WERI-Rb-1 (cell line): Measurements from ENCODE around the gene FOXE1.

Experiments used
- DNase-seq: peaks from one replicate; pipeline ENCODE4 v3.0.0-alpha.2; 2020
- H3K27ac ChIP-seq: fragments of 250-450 bp; sonication (Bioruptor Pico); 2 replicates; pipeline ENCODE4 v1.5.1; 2020; ENCODE audit warnings: mild to moderate bottlenecking, moderate library complexity
- H3K27me3 ChIP-seq: fragments of 250-450 bp; sonication (Bioruptor Pico); 2 replicates; pipeline ENCODE4 v1.5.1; 2021; ENCODE audit warnings: mild to moderate bottlenecking, low read depth, moderate library complexity; ENCODE audit not compliant: insufficient read depth, severe bottlenecking
- H3K36me3 ChIP-seq: fragments of 250-450 bp; sonication (Bioruptor Pico); 2 replicates; pipeline ENCODE4 v1.5.1; 2020; ENCODE audit warnings: mild to moderate bottlenecking, moderate library complexity
- H3K4me3 ChIP-seq: 2 replicates; pipeline ENCODE4 v1.5.1; 2011; ENCODE audit warnings: low read depth, mild to moderate bottlenecking, control low read depth, low read length
- H3K9me3 ChIP-seq: fragments of 250-450 bp; sonication (Bioruptor Pico); 2 replicates; pipeline ENCODE4 v1.5.1; 2021; ENCODE audit warnings: mild to moderate bottlenecking, moderate library complexity; ENCODE audit not compliant: severe bottlenecking
- TF ChIP-seq, protein P1 (sequence below): IDR thresholded peaks from 2 replicates; pipeline ENCODE4 v1.5.1; 2011; ENCODE audit warnings: low read depth, mild to moderate bottlenecking, control low read depth, inconsistent platforms, low read length

The FOXE1 gene

GRCh38 chr9:97853056-97853843, at the start of gene FOXE1:
TSS of gene FOXE1 (plus strand) at chr9:97853226. CDS start at chr9:97853915, 689 bp downstream.
- Histone ChIP-seq H3K27ac (peak within 1 kb of the TSS; percentile 80), H3K9me3 (no peaks in the 10 kb centered on the region), H3K4me3 (peak within 1 kb of the TSS; percentile 55), H3K36me3 (peaks cover 6% of the 10 kb centered on the region), H3K27me3 (peaks cover 49% of the 10 kb centered on the region)
- TF ChIP-seq, protein P1, sequence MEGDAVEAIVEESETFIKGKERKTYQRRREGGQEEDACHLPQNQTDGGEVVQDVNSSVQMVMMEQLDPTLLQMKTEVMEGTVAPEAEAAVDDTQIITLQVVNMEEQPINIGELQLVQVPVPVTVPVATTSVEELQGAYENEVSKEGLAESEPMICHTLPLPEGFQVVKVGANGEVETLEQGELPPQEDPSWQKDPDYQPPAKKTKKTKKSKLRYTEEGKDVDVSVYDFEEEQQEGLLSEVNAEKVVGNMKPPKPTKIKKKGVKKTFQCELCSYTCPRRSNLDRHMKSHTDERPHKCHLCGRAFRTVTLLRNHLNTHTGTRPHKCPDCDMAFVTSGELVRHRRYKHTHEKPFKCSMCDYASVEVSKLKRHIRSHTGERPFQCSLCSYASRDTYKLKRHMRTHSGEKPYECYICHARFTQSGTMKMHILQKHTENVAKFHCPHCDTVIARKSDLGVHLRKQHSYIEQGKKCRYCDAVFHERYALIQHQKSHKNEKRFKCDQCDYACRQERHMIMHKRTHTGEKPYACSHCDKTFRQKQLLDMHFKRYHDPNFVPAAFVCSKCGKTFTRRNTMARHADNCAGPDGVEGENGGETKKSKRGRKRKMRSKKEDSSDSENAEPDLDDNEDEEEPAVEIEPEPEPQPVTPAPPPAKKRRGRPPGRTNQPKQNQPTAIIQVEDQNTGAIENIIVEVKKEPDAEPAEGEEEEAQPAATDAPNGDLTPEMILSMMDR, result no peak
- peak; percentile 53 for DNase-seq

GRCh38 chr9:97804059-97804365, 49.0 kb upstream of the FOXE1 start:
- no peak for DNase-seq
- Histone ChIP-seq H3K36me3 (no peaks in the 10 kb centered on the region), H3K27me3 (no peaks in the 10 kb centered on the region), H3K4me3 (peak overlapping the region; percentile 60), H3K9me3 (no peaks in the 10 kb centered on the region), H3K27ac (no peak overlapping the region; the same call in 1 of the 2 replicates)
- TF ChIP-seq, protein P1, result no peak

- no peaks in the 10 kb centered on the region for H3K9me3 ChIP-seq
- TF ChIP-seq, protein P1, result no peak
- no peak overlapping the region for H3K27ac ChIP-seq
- H3K27me3 ChIP-seq, result no peaks in the 10 kb centered on the region
- H3K4me3 ChIP-seq, result no peak overlapping the region
- no peak for DNase-seq
- no peaks in the 10 kb centered on the region for H3K36me3 ChIP-seq
These were observed 46.3 kb upstream of the FOXE1 start for GRCh38 chr9:97806721-97807120.

GRCh38 chr9:97807681-97808080, 45.3 kb upstream of the FOXE1 start:
- H3K27ac ChIP-seq, result no peak overlapping the region
- TF ChIP-seq, protein P1, result no peak
- H3K9me3 ChIP-seq, result no peaks in the 10 kb centered on the region
- H3K27me3 ChIP-seq, result no peaks in the 10 kb centered on the region
- H3K36me3 ChIP-seq, result no peaks in the 10 kb centered on the region
- DNase-seq, result no peak
- H3K4me3 ChIP-seq, result no peak overlapping the region

DNA sequence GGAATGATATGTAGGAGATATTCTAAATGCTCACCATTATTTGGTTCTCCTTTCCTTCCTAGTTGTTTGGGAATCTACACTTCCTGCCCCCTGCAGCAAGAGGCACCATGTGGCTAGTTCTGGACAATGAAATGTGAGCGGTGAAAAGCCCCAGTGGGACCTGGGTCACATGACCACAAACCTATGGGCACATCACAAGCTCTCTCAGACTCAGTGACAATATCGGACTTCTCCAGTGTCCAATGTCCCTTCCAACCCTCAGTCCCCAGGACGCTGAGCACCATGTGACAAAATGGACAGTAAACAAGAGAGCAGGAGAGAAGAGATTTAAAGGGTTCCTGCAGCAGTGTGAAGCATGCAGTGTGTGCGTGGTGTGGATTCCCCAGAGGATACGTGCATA, 44.6 kb upstream of the FOXE1 start:
- H3K36me3 ChIP-seq, result no peaks in the 10 kb centered on the region
- no peak overlapping the region for H3K27ac ChIP-seq
- DNase-seq, result no peak
- no peaks in the 10 kb centered on the region for H3K27me3 ChIP-seq
- TF ChIP-seq, protein P1, result no peak
- no peak overlapping the region for H3K4me3 ChIP-seq
- H3K9me3 ChIP-seq, result no peaks in the 10 kb centered on the region

DNA sequence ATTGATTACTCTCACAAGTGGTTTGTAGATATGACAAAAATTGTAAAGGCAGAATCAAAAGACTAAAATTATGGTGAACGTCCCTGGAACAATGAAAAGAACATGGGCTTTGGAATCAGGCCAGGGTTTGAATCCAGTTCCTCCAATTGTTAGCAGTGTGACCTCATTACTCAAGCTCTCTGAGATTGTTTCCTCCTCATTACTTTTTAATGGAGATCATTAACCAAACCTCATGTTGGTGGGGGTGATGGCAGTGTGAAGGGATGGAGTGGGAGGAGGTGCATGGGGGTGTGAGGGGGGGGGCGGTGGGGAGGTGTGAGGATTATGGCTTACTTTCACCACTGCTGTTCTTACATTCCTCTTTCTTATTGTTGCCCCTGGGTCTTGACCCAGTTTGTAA, 44.1 kb upstream of the FOXE1 start:
- Histone ChIP-seq H3K27ac (no peak overlapping the region), H3K36me3 (no peaks in the 10 kb centered on the region), H3K27me3 (no peaks in the 10 kb centered on the region), H3K4me3 (no peak overlapping the region), H3K9me3 (peaks cover 5% of the 10 kb centered on the region)
- TF ChIP-seq, protein P1, result no peak
- DNase-seq, result no peak
